MCF 10A (cell line): ENCODE results near the gene FNTB. TPM values are rescaled to one million over a fixed set of nuclear protein-coding genes. Genes with fewer than 3 reads are reported as not detected.

Experiments used
- BruUV-seq: library from RNA; stranded (reverse); fragments of 400-500 nt; replicated peaks from 2 replicates; lab custom pipeline; 2021; lab: Mats Ljungman, UMichigan
- CTCF ChIA-PET: fragments of 300-600 bp; sonication (Branson Sonifier 250); formaldehyde crosslinking; extraction: SDS; loops from one replicate; lab custom pipeline; 2021; ENCODE audit warnings: antibody characterized with exemption, inconsistent platforms; lab: Yijun Ruan, JAX
- POLR2A ChIA-PET: fragments of 300-600, 350-650 bp; sonication (Branson Sonifier 250); formaldehyde crosslinking; extraction: SDS; loops from one replicate; lab custom pipeline; 2020; ENCODE audit warnings: antibody characterized with exemption, inconsistent platforms; lab: Yijun Ruan, JAX
- DNase-seq: peaks from one replicate; pipeline ENCODE4 v3.0.0-alpha.2; 2018; ENCODE audit not compliant: unreplicated experiment
- H3K27ac Mint-ChIP-seq: one replicate; pipeline ENCODE4 v1.8.0; 2022; ENCODE audit warnings: mild to moderate bottlenecking, low read depth, mixed read lengths; ENCODE audit not compliant: unreplicated experiment
- H3K27me3 Mint-ChIP-seq: one replicate; pipeline ENCODE4 v1.8.0; 2022; ENCODE audit warnings: mixed read lengths; ENCODE audit not compliant: insufficient read depth, unreplicated experiment
- H3K36me3 Mint-ChIP-seq: one replicate; pipeline ENCODE4 v1.8.0; 2022; ENCODE audit warnings: mild to moderate bottlenecking, moderate library complexity, mixed read lengths; ENCODE audit not compliant: insufficient read depth, unreplicated experiment
- H3K4me1 Mint-ChIP-seq: one replicate; pipeline ENCODE4 v1.8.0; 2022; ENCODE audit warnings: mixed read lengths; ENCODE audit not compliant: insufficient read depth, unreplicated experiment
- H3K4me3 Mint-ChIP-seq: one replicate; pipeline ENCODE4 v1.8.0; 2022; ENCODE audit warnings: mild to moderate bottlenecking, moderate library complexity, mixed read lengths; ENCODE audit not compliant: unreplicated experiment
- H3K9me3 Mint-ChIP-seq: one replicate; pipeline ENCODE4 v1.8.0; 2022; ENCODE audit warnings: mixed read lengths; ENCODE audit not compliant: unreplicated experiment
- CTCF ChIP-seq: fragments of 200-600 bp; IDR thresholded peaks from one replicate; pipeline ENCODE4 v1.8.0; 2022; ENCODE audit warnings: antibody characterized with exemption, mild to moderate bottlenecking; ENCODE audit not compliant: unreplicated experiment
- intact Hi-C: fragments of 100-400 bp; cut with micrococcal nuclease; formaldehyde crosslinking; loops from 2 replicates; pipeline ENCODE4 v1.14.1; 2022
- total RNA-seq: library from RNA; stranded (reverse); gene quantifications from 2 replicates; pipeline ENCODE4 v1.2.3, GENCODE V29; 2022

FNTB gene
- total RNA-seq, 1 experiment from 2014 or later = 12.2 TPM

GRCh38 chr14:65102441-65103149 lies 115.9 kb downstream of the FNTB start, which contains the start of gene MAX:
Gene MAX (minus strand): TSS chr14:65102517. CDS start chr14:65102339, 178 bp downstream.
- Mint-ChIP-seq H3K27ac (peak within 1 kb of the TSS; percentile 94), H3K36me3 (peaks cover 27% of the 10 kb centered on the region), H3K27me3 (no peaks in the 10 kb centered on the region), H3K4me3 (peak within 1 kb of the TSS; percentile 74), H3K9me3 (no peaks in the 10 kb centered on the region), H3K4me1 (peaks cover 17% of the 10 kb centered on the region)
- ChIA-PET POLR2A (interaction anchor here (0.6 to 2.1 kb wide), 25 partner anchors 8 to 1408 kb away, joined by 3 to 15 read pairs (median 3); partner anchors contain the start of genes CHURC1, FNTB and GPHN), CTCF (interaction anchor here (0.6 to 0.7 kb wide), 5 partner anchors 313 to 1522 kb away, joined by 3 to 5 read pairs (median 3); no protein-coding TSS in a partner anchor)
- intact Hi-C loops = loop anchor here (1.0 to 5.0 kb wide), 2 partner anchors 60 to 310 kb away; partner anchors contain the start of gene FUT8
- no peak for TF ChIP-seq CTCF
- peak; percentile 98 for DNase-seq
- no TSS peak for BruUV-seq

GRCh38 chr14:65103150-65103760 lies 116.6 kb downstream of the FNTB start:
- Mint-ChIP-seq H3K27me3 (no peaks in the 10 kb centered on the region), H3K4me3 (peak overlapping the region; percentile 74), H3K36me3 (peaks cover 22% of the 10 kb centered on the region), H3K9me3 (no peaks in the 10 kb centered on the region), H3K27ac (no peak overlapping the region), H3K4me1 (peaks cover 17% of the 10 kb centered on the region)
- intact Hi-C loops = loop anchor here (5.0 kb wide), 1 partner anchor 59 kb away; no protein-coding TSS in a partner anchor
- DNase-seq = peak; percentile 13
- TSS peak; percentile 84 for BruUV-seq
- CTCF ChIA-PET = interaction anchor here (0.6 to 0.7 kb wide), 4 partner anchors 8 to 552 kb away, joined by 3 read pairs; no protein-coding TSS in a partner anchor
- no peak for TF ChIP-seq CTCF
- POLR2A ChIA-PET = interaction anchor here (0.6 to 2.1 kb wide), 11 partner anchors 9 to 1407 kb away, joined by 3 to 15 read pairs (median 4); partner anchors contain the start of genes CHURC1, FNTB and GPHN

GRCh38 chr14:65104791-65105190 lies 118.1 kb downstream of the FNTB start:
- BruUV-seq = no TSS peak
- H3K4me3 Mint-ChIP-seq = no peak overlapping the region
- peaks cover 7% of the 10 kb centered on the region for H3K36me3 Mint-ChIP-seq
- no peaks in the 10 kb centered on the region for H3K27me3 Mint-ChIP-seq
- no peak for DNase-seq
- POLR2A ChIA-PET = no interaction called here
- CTCF ChIA-PET = interaction anchor here (0.6 to 1.1 kb wide), 6 partner anchors 10 to 496 kb away, joined by 3 to 7 read pairs (median 4); no protein-coding TSS in a partner anchor
- peaks cover 12% of the 10 kb centered on the region for H3K4me1 Mint-ChIP-seq
- intact Hi-C loops = loop anchor here (5.0 kb wide), 1 partner anchor 58 kb away; no protein-coding TSS in a partner anchor
- no peak overlapping the region for H3K27ac Mint-ChIP-seq
- TF ChIP-seq CTCF = no peak
- H3K9me3 Mint-ChIP-seq = no peaks in the 10 kb centered on the region

GRCh38 chr14:65106316-65106715 lies 119.6 kb downstream of the FNTB start:
- H3K4me3 Mint-ChIP-seq = no peak overlapping the region
- BruUV-seq = no TSS peak
- intact Hi-C loops = no loop called here
- POLR2A ChIA-PET = interaction anchor here (0.6 to 1.0 kb wide), 2 partner anchors 59 to 550 kb away, joined by 3 read pairs; no protein-coding TSS in a partner anchor
- no peaks in the 10 kb centered on the region for H3K27me3 Mint-ChIP-seq
- no peak for DNase-seq
- peaks cover under 1% of the 10 kb centered on the region for H3K4me1 Mint-ChIP-seq
- CTCF ChIA-PET = interaction anchor here (0.6 kb wide), 1 partner anchor 69 kb away, joined by 4 read pairs; no protein-coding TSS in a partner anchor
- no peak overlapping the region for H3K27ac Mint-ChIP-seq
- H3K36me3 Mint-ChIP-seq = no peaks in the 10 kb centered on the region
- no peaks in the 10 kb centered on the region for H3K9me3 Mint-ChIP-seq
- no peak for TF ChIP-seq CTCF
